ENCODE measurements around the gene PTPA. TPM values are rescaled to one million over a fixed set of nuclear protein-coding genes. Genes with fewer than 3 reads are reported as not detected.
A peak's percentile ranks its signal among the peaks of the same experiment; 100 is the strongest.

PTPA gene
- polyA plus RNA-seq, 3 donors, result 11.7 to 38.5 (median 12.4) TPM

- Mint-ChIP-seq H3K4me1 (peaks cover 54% of the 10 kb centered on the region), H3K36me3 (peaks cover 0 to 9% of the 10 kb centered on the region in 2 donors), H3K4me3 (peak overlapping the region; percentile 71 to 73), H3K9me3 (peaks cover 0 to 2% (median 0%) of the 10 kb centered on the region in 7 donors), H3K27ac (peak overlapping the region; percentile 86 to 96 (median 92)), H3K27me3 (ENCODE audit: low read depth in 3 of 3) (peaks cover 0 to 2% (median 0%) of the 10 kb centered on the region in 3 donors)
- peak; percentile 23 to 53 (median 51) for DNase-seq
- TF ChIP-seq, protein P1, sequence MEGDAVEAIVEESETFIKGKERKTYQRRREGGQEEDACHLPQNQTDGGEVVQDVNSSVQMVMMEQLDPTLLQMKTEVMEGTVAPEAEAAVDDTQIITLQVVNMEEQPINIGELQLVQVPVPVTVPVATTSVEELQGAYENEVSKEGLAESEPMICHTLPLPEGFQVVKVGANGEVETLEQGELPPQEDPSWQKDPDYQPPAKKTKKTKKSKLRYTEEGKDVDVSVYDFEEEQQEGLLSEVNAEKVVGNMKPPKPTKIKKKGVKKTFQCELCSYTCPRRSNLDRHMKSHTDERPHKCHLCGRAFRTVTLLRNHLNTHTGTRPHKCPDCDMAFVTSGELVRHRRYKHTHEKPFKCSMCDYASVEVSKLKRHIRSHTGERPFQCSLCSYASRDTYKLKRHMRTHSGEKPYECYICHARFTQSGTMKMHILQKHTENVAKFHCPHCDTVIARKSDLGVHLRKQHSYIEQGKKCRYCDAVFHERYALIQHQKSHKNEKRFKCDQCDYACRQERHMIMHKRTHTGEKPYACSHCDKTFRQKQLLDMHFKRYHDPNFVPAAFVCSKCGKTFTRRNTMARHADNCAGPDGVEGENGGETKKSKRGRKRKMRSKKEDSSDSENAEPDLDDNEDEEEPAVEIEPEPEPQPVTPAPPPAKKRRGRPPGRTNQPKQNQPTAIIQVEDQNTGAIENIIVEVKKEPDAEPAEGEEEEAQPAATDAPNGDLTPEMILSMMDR (IDR thresholded peaks at IDR 0.05), result no peak
- Histone ChIP-seq H3K27ac (ENCODE audit: low read depth in 1 of 2, low read length in 2 of 2) (peak overlapping the region; percentile 73 to 78), H2AFZ (ENCODE audit: insufficient read depth, low read depth, low read length, poor library complexity, severe bottlenecking) (peak overlapping the region; percentile 50), H3K79me2 (ENCODE audit: insufficient read depth, low read length) (peaks cover 84% of the 10 kb centered on the region), H3K4me2 (replicated peaks; ENCODE audit: extremely low read depth, low read length, poor library complexity, severe bottlenecking) (peak overlapping the region; percentile 52), H3K36me3 (replicated peaks in 1 of 2; ENCODE audit: control insufficient read depth in 1 of 2, insufficient read depth in 2 of 2, low read length in 2 of 2) (no peaks in the 10 kb centered on the region), H3K9ac (ENCODE audit: insufficient read depth, low read length, poor library complexity, severe bottlenecking) (no peak overlapping the region), H4K20me1 (ENCODE audit: insufficient read depth, low read length) (peaks cover 18% of the 10 kb centered on the region), H3K4me1 (ENCODE audit: control insufficient read depth in 1 of 2, insufficient read depth in 2 of 2, low read length in 2 of 2) (peaks cover 50 to 58% of the 10 kb centered on the region in 2 donors), H3K9me3 (replicated peaks in 1 of 2; ENCODE audit: control insufficient read depth in 1 of 2, insufficient read depth in 1 of 2, low read length in 2 of 2) (no peaks in the 10 kb centered on the region), H3K27me3 (ENCODE audit: control insufficient read depth in 2 of 2, insufficient read depth in 2 of 2, low read length in 2 of 2) (no peaks in the 10 kb centered on the region), H3K4me3 (replicated peaks in 1 of 3; ENCODE audit: low read depth in 2 of 3, low read length in 3 of 3) (peak overlapping the region in 2 of 3 experiments; percentile 9 to 63)
- 46% methylated on average over 12 of the region's 17 CpGs for WGBS (ENCODE audit: insufficient coverage)
- intact Hi-C loops (cut with micrococcal nuclease), result no loop called here
Measured at GRCh38 chr9:129113645-129114304, 2.6 kb downstream of the PTPA start.

- no peak overlapping the region for H3K27ac ChIP-seq (ENCODE audit: low read depth in 1 of 2, low read length in 2 of 2)
- H3K4me2 ChIP-seq (replicated peaks; ENCODE audit: extremely low read depth, low read length, poor library complexity, severe bottlenecking), result no peak overlapping the region
- H4K20me1 ChIP-seq (ENCODE audit: insufficient read depth, low read length), result peaks cover 54% of the 10 kb centered on the region
- Mint-ChIP-seq H3K4me1 (peaks cover 22% of the 10 kb centered on the region), H3K27ac (no peak overlapping the region), H3K9me3 (no peaks in the 10 kb centered on the region), H3K4me3 (no peak overlapping the region), H3K27me3 (ENCODE audit: low read depth in 3 of 3) (peaks cover 0 to 2% (median 0%) of the 10 kb centered on the region in 3 donors), H3K36me3 (peaks cover 45 to 60% of the 10 kb centered on the region in 2 donors)
- WGBS (ENCODE audit: insufficient coverage), result 100% methylated on average over 1 of the region's 4 CpGs
- H3K4me3 ChIP-seq (replicated peaks in 1 of 3; ENCODE audit: low read depth in 2 of 3, low read length in 3 of 3), result no peak overlapping the region
- TF ChIP-seq, protein P1 (IDR thresholded peaks at IDR 0.05), result no peak
- no peaks in the 10 kb centered on the region for H3K27me3 ChIP-seq (ENCODE audit: control insufficient read depth in 2 of 2, insufficient read depth in 2 of 2, low read length in 2 of 2)
- H3K4me1 ChIP-seq (ENCODE audit: control insufficient read depth in 1 of 2, insufficient read depth in 2 of 2, low read length in 2 of 2), result peaks cover 14 to 19% of the 10 kb centered on the region in 2 donors
- DNase-seq, result no peak
- no peak overlapping the region for H3K9ac ChIP-seq (ENCODE audit: insufficient read depth, low read length, poor library complexity, severe bottlenecking)
- H2AFZ ChIP-seq (ENCODE audit: insufficient read depth, low read depth, low read length, poor library complexity, severe bottlenecking), result no peak overlapping the region
- peaks cover 33 to 36% of the 10 kb centered on the region in 2 donors for H3K36me3 ChIP-seq (replicated peaks in 1 of 2; ENCODE audit: control insufficient read depth in 1 of 2, insufficient read depth in 2 of 2, low read length in 2 of 2)
- intact Hi-C loops (cut with micrococcal nuclease), result no loop called here
- peaks cover 91% of the 10 kb centered on the region for H3K79me2 ChIP-seq (ENCODE audit: insufficient read depth, low read length)
- no peaks in the 10 kb centered on the region for H3K9me3 ChIP-seq (replicated peaks in 1 of 2; ENCODE audit: control insufficient read depth in 1 of 2, insufficient read depth in 1 of 2, low read length in 2 of 2)
Measured at GRCh38 chr9:129118799-129119198, 7.6 kb downstream of the PTPA start.

Data from CD14-positive monocyte (primary cell).